ENCODE results near the gene NR2F1-AS1.

NR2F1-AS1 gene

DNA sequence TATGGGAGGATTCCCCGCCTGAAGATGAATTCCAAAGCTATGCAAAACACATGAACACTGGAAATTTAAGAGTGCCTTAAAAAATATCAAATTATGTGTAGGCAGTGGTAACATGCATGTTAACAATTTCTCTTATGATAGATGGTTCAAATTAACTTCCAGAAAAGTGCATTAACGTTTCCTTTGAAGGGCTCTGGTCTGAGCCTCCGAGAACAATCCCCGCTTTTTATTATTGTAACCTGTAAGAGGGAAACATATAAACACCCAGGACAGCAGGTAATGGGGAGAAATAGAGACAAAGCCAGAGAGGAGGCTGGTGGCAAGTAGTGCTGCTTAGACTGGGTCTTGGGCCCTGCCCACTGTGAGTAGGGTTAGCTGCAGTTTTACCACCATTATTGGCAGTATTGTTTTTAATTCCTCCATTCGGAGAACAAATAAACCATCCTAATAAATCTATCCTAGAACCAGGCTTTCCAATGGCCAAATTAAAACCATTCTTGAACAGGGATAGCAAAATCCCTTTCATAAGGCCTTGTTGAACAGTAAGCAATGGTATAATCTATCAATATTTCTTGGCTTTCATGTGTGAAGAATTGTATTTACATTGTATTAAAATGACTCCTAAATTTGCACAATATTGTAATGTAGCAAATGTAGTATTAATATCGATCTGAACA is 8.3 kb upstream of the NR2F1-AS1 start:
- no peak for DNase-seq (ENCODE audit: low read depth)

DNA sequence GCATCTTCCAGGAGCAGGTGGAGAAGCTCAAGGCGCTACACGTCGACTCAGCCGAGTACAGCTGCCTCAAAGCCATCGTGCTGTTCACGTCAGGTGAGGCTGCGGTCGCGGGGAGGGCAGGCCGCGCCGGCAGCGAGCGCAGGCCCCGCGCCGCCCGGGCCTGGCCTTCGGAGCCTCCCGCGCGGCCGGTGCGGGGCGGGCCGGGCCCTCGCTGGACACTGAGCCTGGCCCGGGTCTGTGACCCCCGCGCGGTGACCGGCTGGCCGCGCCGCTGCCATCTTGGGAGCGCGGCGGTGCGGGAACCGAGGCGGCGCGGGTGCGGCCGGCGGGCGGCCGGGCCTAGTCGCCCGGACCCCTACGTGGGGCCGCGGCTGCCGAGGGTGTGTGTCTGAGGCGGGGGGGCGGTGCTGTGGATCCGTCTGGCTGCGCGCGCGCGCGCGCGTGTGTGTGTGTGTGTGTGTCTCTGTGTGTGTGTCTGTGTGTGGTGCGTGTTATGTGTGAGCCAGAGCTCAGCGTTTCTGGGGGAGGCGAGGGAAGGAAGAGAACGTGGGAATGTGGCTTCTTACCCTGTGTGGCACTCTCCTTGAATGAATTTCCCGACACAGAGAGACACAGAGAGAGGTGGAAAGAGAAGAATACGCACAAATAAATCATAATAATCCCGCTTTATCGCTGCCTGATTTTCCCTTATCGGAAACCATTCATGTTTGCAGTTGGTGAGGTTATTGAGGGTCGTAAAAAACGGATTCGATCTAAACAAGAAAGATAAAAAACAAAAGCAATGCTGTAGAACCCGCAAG is 7.5 kb upstream of the NR2F1-AS1 start:
- no peak for DNase-seq (ENCODE audit: low read depth)

DNA sequence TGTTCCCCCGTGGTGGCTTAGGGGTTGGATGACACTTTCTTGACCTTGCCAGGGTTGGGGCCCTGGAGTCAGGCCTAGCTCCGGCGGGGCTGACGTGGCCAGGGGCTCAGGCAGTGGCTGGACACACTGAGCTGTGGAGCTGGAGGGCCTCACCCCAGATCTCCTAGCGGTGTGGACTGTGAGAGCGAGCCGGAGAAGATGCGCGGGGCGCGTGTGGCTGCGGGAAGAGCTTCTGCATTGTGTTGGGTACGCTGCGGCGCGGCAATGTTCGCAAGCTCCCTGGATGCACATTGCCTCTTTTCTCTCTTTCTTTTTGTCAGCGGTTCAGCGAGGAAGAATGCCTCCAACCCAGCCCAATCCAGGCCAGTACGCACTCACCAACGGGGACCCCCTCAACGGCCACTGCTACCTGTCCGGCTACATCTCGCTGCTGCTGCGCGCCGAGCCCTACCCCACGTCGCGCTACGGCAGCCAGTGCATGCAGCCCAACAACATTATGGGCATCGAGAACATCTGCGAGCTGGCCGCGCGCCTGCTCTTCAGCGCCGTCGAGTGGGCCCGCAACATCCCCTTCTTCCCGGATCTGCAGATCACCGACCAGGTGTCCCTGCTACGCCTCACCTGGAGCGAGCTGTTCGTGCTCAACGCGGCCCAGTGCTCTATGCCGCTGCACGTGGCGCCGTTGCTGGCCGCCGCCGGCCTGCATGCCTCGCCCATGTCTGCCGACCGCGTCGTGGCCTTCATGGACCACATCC is 6.8 kb upstream of the NR2F1-AS1 start:
- no peak for DNase-seq (ENCODE audit: low read depth)

DNA sequence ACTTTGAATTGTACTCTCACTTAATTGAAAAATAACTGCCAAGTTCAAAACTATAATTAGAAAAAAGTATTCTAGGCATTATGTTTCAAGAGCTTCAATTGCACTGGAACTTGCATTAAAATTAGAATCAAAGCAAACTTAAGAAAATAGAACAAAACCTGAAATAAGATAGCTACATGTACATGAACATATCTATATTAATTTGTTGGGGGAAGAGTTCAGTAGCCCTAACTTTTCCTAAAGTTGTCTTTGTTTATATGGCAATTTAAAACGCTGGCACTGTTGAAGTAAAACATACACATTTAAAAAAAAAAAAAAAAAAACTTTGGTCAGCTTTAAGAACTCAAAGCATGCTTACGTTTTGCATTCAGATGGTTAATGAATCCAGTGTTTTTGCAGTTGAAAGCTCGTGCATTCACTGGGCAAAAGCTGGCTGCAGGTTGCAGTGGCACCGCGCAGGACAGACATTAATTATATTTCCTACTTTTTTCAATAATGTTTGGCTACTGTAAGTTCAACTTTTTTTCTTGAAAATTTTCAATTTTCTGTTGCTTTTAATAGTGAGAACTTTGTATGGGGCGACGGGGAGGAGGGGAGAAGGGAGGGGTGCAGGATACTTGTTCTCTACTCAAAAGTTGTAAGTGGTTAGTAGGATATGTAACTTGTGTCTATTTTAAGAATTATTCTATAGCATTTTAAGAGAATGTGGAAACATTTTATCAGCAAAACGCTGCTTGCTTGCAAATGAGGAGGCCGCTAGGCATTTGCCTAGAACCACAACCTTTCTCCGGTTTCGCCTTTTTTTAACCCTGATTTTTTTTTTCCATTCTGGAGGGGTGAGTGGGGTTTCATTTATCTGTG is 5.9 kb upstream of the NR2F1-AS1 start:
- no peak for DNase-seq (ENCODE audit: low read depth)

DNA sequence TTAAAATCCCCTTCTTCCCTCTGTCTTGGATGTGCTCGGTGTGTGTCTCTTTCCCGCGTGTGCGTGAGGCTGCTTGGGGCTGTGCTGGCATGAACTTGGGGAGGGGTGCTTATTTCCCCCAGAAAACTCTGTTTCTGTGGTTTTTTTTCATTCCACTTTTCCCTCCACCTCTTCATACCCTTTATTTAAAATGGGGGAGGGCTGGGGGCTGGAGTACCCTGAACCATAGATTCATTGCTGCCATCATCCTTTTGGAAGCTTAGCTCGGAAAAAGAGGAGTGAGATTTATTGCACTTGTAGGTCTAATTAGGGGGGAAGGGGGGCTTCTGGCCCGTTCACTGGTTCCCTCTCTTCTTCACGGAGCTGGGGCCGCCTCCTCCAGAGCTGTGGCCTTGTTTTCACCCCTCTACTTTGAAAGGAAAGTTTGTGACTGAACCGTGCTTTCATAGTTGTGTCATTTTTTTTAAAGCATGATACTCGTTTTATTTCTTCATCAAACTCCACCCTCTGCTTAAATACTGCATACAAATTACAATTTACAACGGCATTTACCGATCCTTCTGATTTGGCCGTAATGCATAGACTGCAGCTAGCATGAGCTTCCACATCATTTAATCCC is 4.9 kb upstream of the NR2F1-AS1 start:
- DNase-seq (ENCODE audit: low read depth): no peak

DNA sequence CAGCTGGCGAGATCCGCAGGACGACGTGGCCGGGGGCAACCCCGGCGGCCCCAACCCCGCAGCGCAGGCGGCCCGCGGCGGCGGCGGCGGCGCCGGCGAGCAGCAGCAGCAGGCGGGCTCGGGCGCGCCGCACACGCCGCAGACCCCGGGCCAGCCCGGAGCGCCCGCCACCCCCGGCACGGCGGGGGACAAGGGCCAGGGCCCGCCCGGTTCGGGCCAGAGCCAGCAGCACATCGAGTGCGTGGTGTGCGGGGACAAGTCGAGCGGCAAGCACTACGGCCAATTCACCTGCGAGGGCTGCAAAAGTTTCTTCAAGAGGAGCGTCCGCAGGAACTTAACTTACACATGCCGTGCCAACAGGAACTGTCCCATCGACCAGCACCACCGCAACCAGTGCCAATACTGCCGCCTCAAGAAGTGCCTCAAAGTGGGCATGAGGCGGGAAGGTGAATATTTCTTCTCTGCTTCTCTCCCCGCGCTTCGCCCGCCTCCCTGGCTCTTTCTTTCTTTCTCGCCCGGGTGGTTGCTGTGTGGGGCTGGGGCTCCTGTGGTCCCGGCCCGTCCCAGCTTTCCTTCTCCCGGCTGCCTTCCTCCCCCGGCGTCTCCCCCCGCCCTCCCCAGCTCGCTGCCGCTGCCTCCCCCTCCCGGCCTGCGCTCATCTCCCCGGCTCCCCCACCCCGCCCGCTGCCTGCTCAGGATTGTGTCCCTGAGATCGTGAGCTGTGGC is 4.2 kb upstream of the NR2F1-AS1 start:
- DNase-seq (ENCODE audit: low read depth): no peak

DNA sequence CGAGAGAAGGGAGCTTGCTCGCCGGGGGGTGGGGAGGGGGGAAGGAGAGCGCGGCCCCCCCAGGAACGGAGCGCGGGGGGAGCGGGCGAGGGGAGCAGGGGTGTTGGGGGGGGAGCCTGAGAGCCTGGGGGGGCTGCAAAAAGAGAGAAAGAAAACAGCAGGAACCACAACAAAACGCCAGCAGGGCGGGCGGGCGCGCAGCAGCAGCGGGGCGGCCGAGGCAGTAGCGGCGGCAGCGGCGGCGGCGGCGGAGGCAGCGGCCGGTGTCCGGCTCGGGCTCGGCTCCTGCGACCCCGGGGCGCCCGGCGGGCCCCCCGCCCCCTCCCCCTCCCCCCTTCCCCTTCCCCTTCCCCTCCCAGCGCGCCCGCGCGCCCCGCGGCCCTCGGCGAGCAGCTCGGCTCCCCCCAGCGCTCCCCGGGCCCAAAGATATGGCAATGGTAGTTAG is 3.6 kb upstream of the NR2F1-AS1 start:
- no peak for DNase-seq (ENCODE audit: low read depth)

DNA sequence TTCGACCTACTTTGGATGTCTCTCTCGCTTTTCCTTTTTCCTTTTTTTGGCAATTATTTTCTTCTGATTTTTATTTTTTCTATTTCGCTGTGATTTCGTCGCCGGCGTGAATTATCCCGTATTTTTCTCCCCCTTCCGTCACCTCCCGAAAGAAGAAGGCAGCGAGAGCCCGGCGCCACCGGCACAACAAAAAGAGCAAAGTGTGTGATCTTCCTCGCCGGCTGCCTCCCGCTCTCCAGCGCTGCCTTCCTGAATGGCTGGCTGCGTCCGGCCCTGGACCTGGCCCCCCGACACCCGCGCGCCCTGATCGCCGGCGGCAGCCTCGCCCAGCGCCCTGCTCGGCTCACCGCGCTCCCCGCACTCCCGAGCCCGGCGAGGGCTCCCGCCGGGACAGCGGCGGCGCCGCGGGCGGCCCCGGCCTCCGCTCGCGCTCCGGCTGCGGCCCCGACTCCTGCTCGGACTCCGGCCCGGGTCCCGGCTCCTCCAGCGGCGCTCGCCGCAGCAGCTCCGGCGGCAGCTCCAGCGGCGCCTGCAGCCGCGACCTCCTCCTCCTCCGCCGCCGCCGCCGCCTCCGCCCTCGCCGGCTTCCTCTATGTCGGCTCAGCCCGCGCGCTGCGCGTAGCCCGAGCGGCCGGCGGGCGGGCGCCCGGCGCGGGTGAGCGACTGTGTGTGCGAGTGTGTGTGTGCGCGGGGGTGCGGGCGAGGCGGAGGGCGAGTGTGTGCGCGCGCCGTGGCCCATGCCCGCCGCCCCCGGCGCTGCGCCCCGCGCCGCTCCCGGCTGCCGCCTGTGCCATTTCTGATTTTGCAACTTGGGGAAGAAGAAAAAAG is 3.0 kb upstream of the NR2F1-AS1 start:
- no peak for DNase-seq (ENCODE audit: low read depth)

DNA sequence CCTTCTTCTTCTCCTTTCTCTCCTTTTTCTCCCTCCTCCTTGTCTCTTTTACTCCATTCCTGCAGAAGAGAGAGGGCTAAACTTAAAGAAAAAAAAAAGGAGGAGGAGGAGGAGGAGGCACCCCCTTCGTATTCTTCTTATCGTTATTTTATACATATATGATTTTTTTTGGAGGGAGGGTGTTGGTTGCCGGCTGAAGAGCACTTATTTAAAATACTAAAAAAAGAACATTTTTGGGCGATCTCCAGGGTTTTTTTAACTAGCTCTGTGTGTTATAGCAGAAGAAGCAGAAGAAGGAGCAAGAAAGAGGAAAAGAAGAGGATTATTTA is 2.4 kb upstream of the NR2F1-AS1 start:
- DNase-seq (ENCODE audit: low read depth): no peak

DNA sequence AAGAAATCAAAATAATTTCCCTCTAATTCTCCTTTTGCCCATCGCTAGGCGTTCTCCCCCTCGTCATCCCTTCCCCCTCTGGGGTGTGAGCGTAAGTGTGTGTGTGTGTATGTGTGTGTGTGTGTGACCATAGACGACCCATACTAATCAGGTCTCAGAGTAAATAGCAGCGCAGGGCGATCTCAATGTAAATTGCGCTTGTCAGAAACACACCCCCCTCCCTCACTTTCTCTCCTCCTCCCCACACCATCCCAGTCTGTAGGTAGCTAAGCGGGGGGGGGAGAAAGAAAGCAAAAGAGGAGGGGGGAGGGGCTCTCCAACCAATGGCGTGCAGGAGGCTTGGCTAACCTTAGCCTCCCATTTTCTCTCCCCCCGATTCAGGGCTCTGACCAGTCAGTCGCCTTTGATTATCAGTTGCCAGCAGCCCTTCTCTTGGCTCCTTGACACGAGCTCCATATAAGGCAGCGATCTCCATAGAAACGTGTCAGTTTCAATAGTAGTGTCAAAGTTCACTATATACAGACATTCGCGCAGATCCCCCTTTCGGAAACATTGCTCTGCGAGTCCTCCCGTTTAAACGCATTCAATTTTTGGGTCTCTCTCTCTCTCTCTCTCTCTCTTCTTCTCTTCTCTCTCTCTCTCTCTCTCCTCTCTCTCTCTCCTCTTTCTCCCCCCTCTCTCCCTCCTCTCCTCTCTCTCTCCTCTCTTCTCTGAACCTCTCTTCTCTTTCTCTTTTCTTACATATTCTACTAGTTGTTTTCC is 1.8 kb upstream of the NR2F1-AS1 start, which contains the start of gene NR2F1:
TSS of gene NR2F1 (plus strand) at position 546 of the 762 bp plus-strand sequence. CDS start 1,802 bp downstream, outside the sequence.
- no peak for DNase-seq (ENCODE audit: low read depth)

DNA sequence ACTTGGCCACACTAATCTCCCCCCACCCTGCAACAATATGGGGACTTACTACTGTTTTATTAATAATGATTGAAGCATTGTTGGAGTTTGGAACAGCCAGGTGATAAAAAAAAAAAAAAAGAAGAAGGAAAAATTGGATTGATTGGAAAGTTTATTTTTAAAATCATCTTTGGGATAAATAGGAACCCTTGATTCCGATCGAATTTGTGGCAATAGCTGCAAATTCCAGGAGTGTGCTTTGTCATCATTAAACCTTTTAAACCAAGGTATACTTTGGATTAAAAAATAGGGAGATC is 1.1 kb upstream of the NR2F1-AS1 start:
- no peak for DNase-seq (ENCODE audit: low read depth)

DNA sequence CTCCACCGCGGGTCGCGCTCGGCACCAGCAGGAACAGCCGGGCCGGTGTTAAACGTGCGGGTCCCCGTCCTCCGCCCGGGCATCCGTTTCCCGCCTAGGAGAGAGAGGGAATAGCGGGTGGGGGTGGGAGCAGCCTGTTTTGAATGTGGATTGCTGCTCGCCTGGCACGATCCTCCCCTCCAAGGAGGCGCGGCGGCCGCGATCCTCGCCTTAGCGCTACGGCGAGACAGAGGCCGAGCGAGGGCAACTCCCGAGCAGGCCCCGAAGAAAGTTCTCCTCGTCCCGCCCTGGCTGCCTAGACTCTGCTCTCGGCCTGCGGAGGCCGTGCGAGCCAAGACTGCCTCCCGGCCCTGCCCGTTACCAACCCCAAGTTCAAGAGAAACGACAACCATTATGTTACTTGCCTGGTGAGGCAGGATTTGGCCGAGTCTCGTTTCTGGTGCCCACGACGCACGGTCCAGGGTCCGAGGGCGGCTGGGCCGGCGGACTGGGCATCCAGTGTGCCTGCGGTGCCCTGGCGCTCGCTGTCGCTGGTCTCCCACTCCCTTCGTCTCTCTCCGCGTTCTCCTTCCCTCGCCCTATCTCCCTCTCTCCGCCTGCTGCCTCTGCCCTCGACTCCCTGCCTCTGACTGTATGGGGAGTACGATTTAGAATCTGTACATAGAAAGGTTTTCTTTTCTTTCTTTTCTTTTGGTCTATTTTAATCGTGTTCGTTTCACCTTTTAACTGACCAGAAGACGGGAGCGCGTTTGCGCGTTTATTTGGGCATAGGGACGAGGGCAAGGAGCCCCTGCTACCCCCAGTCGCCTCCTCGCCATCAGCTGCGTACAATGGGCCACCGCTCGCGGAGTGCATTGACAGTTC is 724 bp downstream of the NR2F1-AS1 start:
- no peak for DNase-seq (ENCODE audit: low read depth)

DNA sequence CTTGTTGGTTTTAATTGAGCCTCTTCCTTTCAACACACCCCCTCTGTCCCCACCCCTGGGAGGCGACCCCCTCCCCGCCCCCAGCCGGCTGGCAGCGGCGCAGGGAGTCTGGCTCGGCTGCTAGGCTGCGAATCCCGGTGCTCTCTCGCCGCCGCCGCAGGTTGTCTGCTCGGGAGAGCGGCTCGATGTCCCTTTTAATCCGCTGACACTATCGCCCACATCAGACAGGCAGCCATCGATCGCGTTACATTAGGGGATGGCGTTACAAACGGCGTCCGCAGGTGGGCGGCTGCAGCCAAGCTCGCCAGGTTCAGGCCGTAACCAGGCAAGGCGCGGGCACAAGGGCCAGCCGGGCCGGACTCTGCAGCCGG is 1.3 kb downstream of the NR2F1-AS1 start:
- no peak for DNase-seq (ENCODE audit: low read depth)

DNA sequence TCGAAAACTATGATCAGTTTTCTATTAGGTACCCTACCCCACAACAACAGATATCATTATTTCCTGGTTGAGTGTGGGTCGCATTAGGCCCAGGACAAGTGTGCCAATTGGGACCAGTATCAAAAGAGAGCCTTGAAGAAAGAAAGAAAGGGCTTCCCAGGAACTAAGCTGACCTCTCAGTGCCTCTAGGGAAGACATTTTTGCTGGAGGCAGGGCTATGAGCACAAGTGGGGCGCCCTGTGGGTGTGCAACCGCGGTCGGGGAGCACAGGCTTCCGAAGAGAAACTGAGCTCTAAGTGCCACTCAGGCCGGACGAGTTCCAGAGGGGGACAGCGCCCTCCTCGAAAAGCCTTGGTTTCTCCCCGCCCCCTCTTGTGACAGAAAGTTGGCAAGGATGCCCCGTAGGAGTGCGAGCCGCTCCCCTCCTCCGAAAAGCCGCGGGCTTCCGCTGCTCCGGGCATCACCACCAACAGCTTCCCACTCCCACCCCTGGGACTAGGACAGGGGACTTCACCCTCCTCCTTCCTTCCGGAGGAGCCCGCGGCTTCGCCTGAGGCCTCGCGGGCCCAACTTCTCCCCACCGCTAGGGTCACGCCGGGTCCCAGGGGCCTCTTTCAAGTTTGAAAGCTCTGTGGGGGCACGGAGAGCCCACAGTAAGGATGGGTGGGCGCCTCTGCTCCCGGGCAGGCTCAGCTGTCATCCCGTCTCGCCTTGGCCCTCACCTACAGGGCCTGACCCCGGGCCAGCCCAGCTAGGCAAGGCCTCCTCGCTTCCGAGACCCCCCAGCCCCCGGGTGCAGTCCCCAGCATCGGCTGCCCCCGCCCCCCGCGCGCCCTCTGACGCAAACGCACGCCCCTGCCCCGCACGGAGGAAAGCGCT is 2.0 kb downstream of the NR2F1-AS1 start:
- no peak for DNase-seq (ENCODE audit: low read depth)

DNA sequence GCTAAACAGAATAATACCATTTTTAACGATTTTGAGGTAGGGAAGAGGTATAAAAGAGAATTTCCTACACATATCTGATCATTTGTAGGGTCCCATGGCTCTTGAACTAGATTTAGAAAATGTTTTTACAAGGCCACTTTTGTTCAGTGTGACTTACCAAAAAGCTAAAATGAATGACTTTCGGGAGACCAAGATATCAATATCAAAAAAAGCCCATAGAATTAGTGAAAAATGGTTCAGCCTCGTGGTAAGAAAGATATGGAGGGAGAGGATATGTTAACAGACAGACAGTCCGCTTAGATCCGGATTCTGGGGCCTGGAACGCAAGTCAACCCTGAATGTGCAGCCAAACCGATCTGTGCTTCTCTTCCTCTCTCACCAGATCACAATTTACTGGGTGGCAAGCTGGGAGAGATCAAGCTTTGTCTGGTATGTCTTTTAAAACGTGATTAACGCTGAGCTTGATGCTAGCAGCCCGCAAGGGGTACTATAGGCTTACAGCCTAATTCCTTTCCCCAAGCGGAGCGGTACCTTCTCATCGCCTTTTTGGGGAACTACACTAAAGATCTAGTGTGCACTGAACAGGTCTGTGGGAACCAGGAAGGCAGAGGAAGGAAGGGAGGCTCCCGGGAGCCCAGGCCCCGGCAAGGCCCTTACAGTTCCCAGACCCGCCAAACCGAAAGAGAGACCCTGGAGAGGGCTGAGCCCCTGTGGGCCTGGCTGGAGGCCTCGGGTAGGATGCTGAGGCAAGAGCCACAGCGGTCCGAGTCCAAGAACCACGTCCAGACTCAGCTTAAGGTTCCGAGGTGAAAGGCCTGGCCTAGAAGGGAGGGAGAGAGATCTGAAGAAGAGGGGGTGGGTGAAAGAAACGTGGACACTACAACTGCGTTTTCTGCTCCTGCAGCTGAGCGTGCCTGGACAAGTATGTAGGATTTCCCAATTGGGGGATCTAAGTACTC is 2.9 kb downstream of the NR2F1-AS1 start:
- DNase-seq (ENCODE audit: low read depth): no peak
